DND-41 (cell line): Measurements from ENCODE around the gene LAMB2.

Source experiments
- ATAC-seq: fragments of 200-7000 bp; cut with Tn5 transposase; 3 replicates; pipeline ENCODE4 v1.9.1; 2021; ENCODE audit warnings: low read depth; ENCODE audit not compliant: insufficient read depth
- DNase-seq: peaks from one replicate; pipeline ENCODE4 v3.0.0-alpha.2; 2020
- H2AFZ ChIP-seq: 2 replicates; pipeline ENCODE4 v1.6.0; 2012; ENCODE audit warnings: low read depth, low read length
- H3K27ac ChIP-seq: 2 replicates; pipeline ENCODE4 v1.5.1; 2012; ENCODE audit warnings: low read length, inconsistent platforms
- H3K27me3 ChIP-seq: fragments of 200-600 bp; sonication (generic); 2 replicates; pipeline ENCODE4 v1.6.0; 2012; ENCODE audit warnings: low read length, mild to moderate bottlenecking, inconsistent platforms; ENCODE audit not compliant: insufficient read depth, poor library complexity
- H3K36me3 ChIP-seq: 2 replicates; pipeline ENCODE4 v1.5.1; 2012; ENCODE audit warnings: low read length, inconsistent platforms; ENCODE audit not compliant: insufficient read depth
- H3K4me1 ChIP-seq: 2 replicates; pipeline ENCODE4 v1.5.1; 2012; ENCODE audit warnings: mild to moderate bottlenecking, low read length; ENCODE audit not compliant: insufficient read depth
- H3K4me2 ChIP-seq: 2 replicates; pipeline ENCODE4 v1.6.0; 2012; ENCODE audit warnings: mild to moderate bottlenecking, moderate library complexity, low read length, inconsistent platforms; ENCODE audit not compliant: insufficient read depth
- H3K4me3 ChIP-seq, 2 experiments: fragments of 200-600 bp in 1 of 2; shearing (Covaris generic) in 1 of 2; 2 replicates each; pipeline ENCODE4 v1.5.1; 2012 to 2016; ENCODE audit warnings: inconsistent platforms in 2 of 2, low read length in 2 of 2, mild to moderate bottlenecking in 2 of 2, low read depth in 1 of 2, moderate library complexity in 1 of 2
- H3K79me2 ChIP-seq: 2 replicates; pipeline ENCODE4 v1.6.0; 2012; ENCODE audit warnings: low read length, inconsistent platforms; ENCODE audit not compliant: insufficient read depth
- H3K9ac ChIP-seq: 2 replicates; pipeline ENCODE4 v1.6.0; 2012; ENCODE audit warnings: low read depth, mild to moderate bottlenecking, inconsistent platforms, low read length, moderate library complexity
- H3K9me3 ChIP-seq: 2 replicates; pipeline ENCODE4 v1.5.1; 2012; ENCODE audit warnings: low read length, moderate library complexity, mild to moderate bottlenecking, inconsistent platforms; ENCODE audit not compliant: insufficient read depth, severe bottlenecking
- H4K20me1 ChIP-seq: 2 replicates; pipeline ENCODE4 v1.6.0; 2012; ENCODE audit warnings: low read length; ENCODE audit not compliant: insufficient read depth
- CTCF ChIP-seq: IDR thresholded peaks from 2 replicates; pipeline ENCODE4 v1.5.1; 2012; ENCODE audit warnings: borderline replicate concordance, low read length, moderate library complexity, mild to moderate bottlenecking; ENCODE audit not compliant: poor library complexity, severe bottlenecking; ENCODE audit errors: extremely low read depth
- EZH2 ChIP-seq: IDR thresholded peaks from 3 replicates; pipeline ENCODE4 v1.6.1; 2012; ENCODE audit warnings: borderline replicate concordance, low read depth, mild to moderate bottlenecking, moderate library complexity, low read length, inconsistent platforms; ENCODE audit not compliant: severe bottlenecking

Gene LAMB2

GRCh38 chr3:49175530-49175929, 42.7 kb upstream of the LAMB2 start:
- Histone ChIP-seq H3K27ac (no peak overlapping the region), H3K4me3 (no peak overlapping the region)

GRCh38 chr3:49174397-49174985, 41.6 kb upstream of the LAMB2 start:
- Histone ChIP-seq H3K9me3 (no peaks in the 10 kb centered on the region), H3K4me3 (no peak overlapping the region), H3K9ac (no peak overlapping the region), H2AFZ (no peak overlapping the region), H3K36me3 (no peaks in the 10 kb centered on the region), H3K4me1 (peaks cover 18% of the 10 kb centered on the region), H3K4me2 (no peak overlapping the region), H3K79me2 (no peaks in the 10 kb centered on the region), H3K27ac (no peak overlapping the region), H3K27me3 (no peaks in the 10 kb centered on the region), H4K20me1 (no peaks in the 10 kb centered on the region)
- ATAC-seq = no peak
- TF ChIP-seq EZH2 = no peak
- TF ChIP-seq CTCF = no peak
- no peak for DNase-seq

More at GRCh38 chr3:49175530-49175929, 42.7 kb upstream of the LAMB2 start:
- H4K20me1 ChIP-seq = no peaks in the 10 kb centered on the region
- H3K27me3 ChIP-seq = no peaks in the 10 kb centered on the region
- DNase-seq (no peak), ATAC-seq (no peak)
- H3K4me1 ChIP-seq = peaks cover 17% of the 10 kb centered on the region
- H3K4me2 ChIP-seq = no peak overlapping the region
- no peaks in the 10 kb centered on the region for H3K79me2 ChIP-seq
- no peak overlapping the region for H2AFZ ChIP-seq
- TF ChIP-seq EZH2 (no peak), CTCF (no peak)
- H3K36me3 ChIP-seq = no peaks in the 10 kb centered on the region
- H3K9ac ChIP-seq = no peak overlapping the region
- no peaks in the 10 kb centered on the region for H3K9me3 ChIP-seq

GRCh38 chr3:49173792-49174170, 40.9 kb upstream of the LAMB2 start:
- H2AFZ ChIP-seq = no peak overlapping the region
- TF ChIP-seq CTCF (no peak), EZH2 (no peak)
- no peak overlapping the region for H3K4me2 ChIP-seq
- DNase-seq (no peak), ATAC-seq (no peak)
- no peak overlapping the region for H3K9ac ChIP-seq
- no peaks in the 10 kb centered on the region for H3K27me3 ChIP-seq
- peaks cover 18% of the 10 kb centered on the region for H3K4me1 ChIP-seq
- H3K4me3 ChIP-seq = no peak overlapping the region
- H3K79me2 ChIP-seq = no peaks in the 10 kb centered on the region
- no peaks in the 10 kb centered on the region for H4K20me1 ChIP-seq
- H3K27ac ChIP-seq = no peak overlapping the region
- no peaks in the 10 kb centered on the region for H3K9me3 ChIP-seq
- H3K36me3 ChIP-seq = no peaks in the 10 kb centered on the region
